ENCODE measurements around the gene FAM222B.

FAM222B gene

GRCh38 chr17:28710861-28711722 lies 131.5 kb downstream of the FAM222B start:
- DNase-seq = peak; percentile 89

GRCh38 chr17:28707339-28707720 lies 135.3 kb downstream of the FAM222B start:
- DNase-seq = no peak

- DNase-seq = no peak
Measured at GRCh38 chr17:28706471-28707338, 135.9 kb downstream of the FAM222B start.
